GM12878 (cell line): ENCODE data around the gene ABR. TPM values are rescaled to one million over a fixed set of nuclear protein-coding genes. Genes with fewer than 3 reads are reported as not detected.

Experiments used
- ATAC-seq: fragments of 200-7000 bp; cut with Tn5 transposase; 3 replicates; pipeline ENCODE4 v1.9.1; 2020; ENCODE audit warnings: mild to moderate bottlenecking, moderate library complexity
- BruUV-seq: library from RNA; stranded (reverse); fragments of 400-500 nt; replicated peaks from 2 replicates; lab custom pipeline; 2021; lab: Mats Ljungman, UMichigan
- CTCF ChIA-PET: fragments of 300-600 bp; sonication (Branson Sonifier 250); formaldehyde crosslinking; extraction: SDS; loops from one replicate; lab custom pipeline; 2021; ENCODE audit warnings: inconsistent platforms; lab: Yijun Ruan, JAX
- POLR2A ChIA-PET: fragments of 350-600 bp; formaldehyde crosslinking; extraction: SDS; loops from one replicate; lab custom pipeline; 2021; ENCODE audit warnings: inconsistent platforms; lab: Charles Lee
- RAD21 ChIA-PET: fragments of 300-600 bp; sonication (Branson Sonifier 250); formaldehyde crosslinking; loops from one replicate; lab custom pipeline; 2023; ENCODE audit warnings: antibody characterized with exemption; ENCODE audit not compliant: unreplicated experiment; lab: Charles Lee
- SMC1A ChIA-PET: fragments of 300-600 bp; sonication (Branson Sonifier 250); formaldehyde crosslinking; loops from one replicate; lab custom pipeline; 2023; ENCODE audit not compliant: unreplicated experiment, uncharacterized antibody; lab: Charles Lee
- DNase-seq: peaks from one replicate; pipeline ENCODE4 v3.0.0-alpha.2; 2011; ENCODE audit warnings: low read depth, low spot score
- FAIRE-seq: peaks from 3 replicates; lab custom pipeline; 2011; peaks lifted over from hg19 to GRCh38; lab: Jason Lieb, UNC
- H2AFZ ChIP-seq: 2 replicates; pipeline ENCODE4 v1.6.0; 2011; ENCODE audit warnings: low read depth, low read length, control low read depth; ENCODE audit not compliant: control insufficient read depth
- H3K27ac ChIP-seq: 2 replicates; pipeline ENCODE4 v1.5.1; 2011; ENCODE audit warnings: control low read depth; ENCODE audit not compliant: control insufficient read depth, insufficient read depth
- H3K27me3 ChIP-seq, 2 experiments: replicated peaks in 1 of 2; 2 replicates each; pipeline versions ENCODE4 v1.6.0 to v1.6.1; 2011; ENCODE audit warnings: low read length in 1 of 2; ENCODE audit not compliant: control insufficient read depth in 2 of 2, insufficient read depth in 2 of 2
- H3K36me3 ChIP-seq, 2 experiments: 2 replicates each; pipeline ENCODE4 v1.5.1; 2011; ENCODE audit warnings: low read length in 1 of 2; ENCODE audit not compliant: control insufficient read depth in 2 of 2, insufficient read depth in 2 of 2
- H3K4me1 ChIP-seq: 2 replicates; pipeline ENCODE4 v1.6.1; 2011; ENCODE audit warnings: mild to moderate bottlenecking, low read length, moderate library complexity, mixed read lengths; ENCODE audit not compliant: control insufficient read depth, insufficient read depth
- H3K4me2 ChIP-seq: 2 replicates; pipeline ENCODE4 v1.6.0; 2011; ENCODE audit warnings: control low read depth; ENCODE audit not compliant: control insufficient read depth, insufficient read depth
- H3K4me3 ChIP-seq: fragments of 200-600 bp; sonication (generic); 2 replicates; pipeline ENCODE4 v1.5.1; 2016
- H3K79me2 ChIP-seq: 2 replicates; pipeline ENCODE4 v1.6.0; 2011; ENCODE audit warnings: low read length; ENCODE audit not compliant: control insufficient read depth, insufficient read depth
- H3K9ac ChIP-seq: 2 replicates; pipeline ENCODE4 v1.8.0; 2011; ENCODE audit warnings: low read length, control low read depth, mixed read lengths; ENCODE audit not compliant: control insufficient read depth, insufficient read depth
- H3K9me3 ChIP-seq: replicated peaks from 3 replicates; pipeline ENCODE4 v1.5.1; 2011; ENCODE audit warnings: mild to moderate bottlenecking, low read length; ENCODE audit not compliant: control insufficient read depth, insufficient read depth
- H4K20me1 ChIP-seq: 2 replicates; pipeline ENCODE4 v1.6.0; 2011; ENCODE audit not compliant: control insufficient read depth, insufficient read depth
- BHLHE40 ChIP-seq, 2 experiments: fragments of 450-650 bp in 1 of 2; IDR thresholded peaks; 2 replicates each; pipeline ENCODE4 v1.6.1; 2011 to 2017; ENCODE audit warnings: low read depth in 2 of 2, borderline replicate concordance in 1 of 2, improper control_type of control experiment in 1 of 2, low read length in 1 of 2, mild to moderate bottlenecking in 1 of 2
- EGR1 ChIP-seq, 2 experiments: IDR thresholded peaks; 1 replicate in 1 of 2; 2 replicates in 1 of 2; pipeline ENCODE4 v1.6.1; 2011 to 2012; ENCODE audit warnings: low read depth in 2 of 2, low read length in 2 of 2, borderline replicate concordance in 1 of 2, mild to moderate bottlenecking in 1 of 2, moderate library complexity in 1 of 2
- HDAC6 ChIP-seq: fragments of 200-600 bp; sonication (generic); IDR thresholded peaks from one replicate; pipeline ENCODE4 v1.8.0; 2017; ENCODE audit warnings: antibody characterized with exemption; ENCODE audit not compliant: unreplicated experiment
- POLR2A ChIP-seq: IDR thresholded peaks from 2 replicates; pipeline ENCODE4 v1.6.1; 2011; ENCODE audit warnings: low read depth, mild to moderate bottlenecking, low read length
- WGBS: methylation state at CpG from one replicate; pipeline ENCODE4 v1.1.6; 2016; ENCODE audit warnings: low lambda C conversion rate; ENCODE audit not compliant: insufficient replicate concordance, insufficient coverage; ENCODE audit errors: missing lambda C conversion rate; 5-methylcytosine and 5-hydroxymethylcytosine counted together
- in situ Hi-C: fragments of 300-500 bp; cut with MboI; formaldehyde crosslinking; loops from 9 replicates; pipeline ENCODE4 v1.14.3; 2018; ENCODE audit warnings: mixed read lengths
- intact Hi-C: fragments of 100-400 bp; cut with micrococcal nuclease; formaldehyde crosslinking; loops from one replicate; pipeline ENCODE4 v1.14.2; 2022; ENCODE audit not compliant: unreplicated experiment
- polyA plus RNA-seq, 11 experiments: library from polyadenylated mRNA; depleted of rRNA in 4 of 11; unstranded in 6 of 11; stranded (reverse) in 5 of 11; fragments of >200 nt; fragmentation: Nextera tagmentation in 4 of 11; fragmentation: Illumina TruSeq in 1 of 11; extraction: Ambion mirVana in 4 of 11; extraction: Trizol in 1 of 11; gene quantifications; 1 replicate in 1 of 11; 2 replicates in 10 of 11; pipeline versions ENCODE4 v1.2.1 to v1.2.3, GENCODE V29; 2011 to 2016; ENCODE audit warnings: inconsistent platforms in 2 of 11, missing spikeins in 2 of 11, low read depth in 1 of 11
- total RNA-seq, 4 experiments: library from RNA; depleted of rRNA in 3 of 4; stranded (reverse); fragments of >200 nt in 3 of 4; fragmentation: Illumina TruSeq in 1 of 4; extraction: Trizol in 1 of 4; gene quantifications; 2 replicates each; pipeline versions ENCODE4 v1.2.1 to v1.2.3, GENCODE V29; 2013 to 2021
- TF ChIP-seq, protein P1 (sequence below): IDR thresholded peaks from 2 replicates; pipeline ENCODE4 v1.6.1; 2011; ENCODE audit warnings: borderline replicate concordance, low read depth, mild to moderate bottlenecking, moderate library complexity, mixed read lengths, low read length; ENCODE audit not compliant: insufficient read depth; ENCODE audit errors: extremely low read length

The ABR gene
- total and polyA plus RNA-seq, 10 of the 15 experiments (the other 5 are each of a cell fraction or from before 2014, with no cell fraction given): 1.4 to 112 (median 30.0) TPM

DNA sequence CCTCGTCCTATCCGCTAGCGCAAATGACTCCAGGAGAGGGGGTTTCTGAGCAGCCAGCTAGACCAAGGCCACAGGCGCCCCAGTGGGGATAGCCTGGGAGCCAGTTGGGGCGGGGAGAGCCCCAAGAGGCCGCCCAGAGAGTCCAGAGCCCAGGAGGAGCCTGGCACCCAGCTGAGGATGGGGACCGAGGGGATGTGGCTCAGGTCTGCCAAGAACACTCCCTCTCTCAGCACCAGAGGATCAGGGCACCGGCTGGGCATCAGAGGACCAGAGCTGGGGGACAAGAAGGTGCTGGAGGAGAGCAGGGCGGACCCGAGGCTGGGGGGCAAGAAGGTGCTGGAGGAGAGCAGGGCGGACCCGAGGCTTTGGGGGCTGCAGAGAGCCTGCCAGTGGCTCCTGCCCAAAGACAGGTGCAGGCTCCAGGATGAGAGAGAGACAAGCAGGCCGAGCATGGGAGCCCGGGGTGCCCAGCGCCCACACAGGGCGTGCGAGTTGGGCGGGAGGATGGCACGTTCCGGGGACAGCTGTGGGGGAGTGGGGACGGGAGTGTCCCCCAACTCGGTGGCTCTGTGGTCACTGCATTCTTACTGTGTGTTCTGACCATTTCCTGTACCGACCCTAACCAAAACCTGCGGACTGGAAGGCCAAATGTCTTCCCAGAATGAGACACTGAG, 143.5 kb downstream of the ABR start:
- no peak overlapping the region for H2AFZ ChIP-seq
- ATAC-seq (no peak), FAIRE-seq (no peak), DNase-seq (no peak)
- no TSS peak for BruUV-seq
- H3K4me1 ChIP-seq: no peaks in the 10 kb centered on the region
- H3K4me3 ChIP-seq: no peak overlapping the region
- no peaks in the 10 kb centered on the region for H3K79me2 ChIP-seq
- H3K9ac ChIP-seq: no peak overlapping the region
- intact Hi-C loops (no loop called here), in situ Hi-C loops (no loop called here)
- TF ChIP-seq, protein P1, sequence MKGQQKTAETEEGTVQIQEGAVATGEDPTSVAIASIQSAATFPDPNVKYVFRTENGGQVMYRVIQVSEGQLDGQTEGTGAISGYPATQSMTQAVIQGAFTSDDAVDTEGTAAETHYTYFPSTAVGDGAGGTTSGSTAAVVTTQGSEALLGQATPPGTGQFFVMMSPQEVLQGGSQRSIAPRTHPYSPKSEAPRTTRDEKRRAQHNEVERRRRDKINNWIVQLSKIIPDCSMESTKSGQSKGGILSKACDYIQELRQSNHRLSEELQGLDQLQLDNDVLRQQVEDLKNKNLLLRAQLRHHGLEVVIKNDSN: no peak
- no peak for TF ChIP-seq BHLHE40 (IDR thresholded peaks at IDR 0.05; ENCODE audit: borderline replicate concordance in 1 of 2, low read depth in 2 of 2, low read length in 1 of 2)
- no peak for TF ChIP-seq POLR2A
- TF ChIP-seq HDAC6: no peak
- no peak for TF ChIP-seq EGR1 (IDR thresholded peaks at IDR 0.05; ENCODE audit: borderline replicate concordance in 1 of 2, low read depth in 2 of 2, low read length in 2 of 2)
- no peak overlapping the region for H3K27ac ChIP-seq
- ChIA-PET SMC1A (no interaction called here), RAD21 (no interaction called here), CTCF (no interaction called here), POLR2A (no interaction called here)
- H3K27me3 ChIP-seq: no peaks in the 10 kb centered on the region
- H4K20me1 ChIP-seq: no peaks in the 10 kb centered on the region
- H3K4me2 ChIP-seq: no peak overlapping the region
- no peaks in the 10 kb centered on the region for H3K9me3 ChIP-seq
- 89% methylated on average over 19 of the region's 24 CpGs for WGBS
- peaks cover 10 to 15% of the 10 kb centered on the region in 2 experiments; a peak in 3 of 4 replicates for H3K36me3 ChIP-seq
